WTC11 (cell line): Measurements from ENCODE around the gene RBM3.

Experiments
- CREM ChIP-seq: sonication (generic); formaldehyde crosslinking; IDR thresholded peaks from 2 replicates; pipeline ENCODE4 v1.8.1; 2022; ENCODE audit warnings: mild to moderate bottlenecking, missing genetic modification reagents, moderate library complexity
- ESRRA ChIP-seq: sonication (generic); formaldehyde crosslinking; IDR thresholded peaks from 2 replicates; pipeline ENCODE4 v1.8.1; 2022; ENCODE audit warnings: mild to moderate bottlenecking, missing genetic modification reagents, borderline replicate concordance
- JUN ChIP-seq: sonication (generic); formaldehyde crosslinking; IDR thresholded peaks from 2 replicates; pipeline ENCODE4 v1.8.0; 2023; ENCODE audit warnings: mild to moderate bottlenecking, missing genetic modification reagents
- RORB ChIP-seq: fragments of 250-450 bp; sonication (Bioruptor Pico); IDR thresholded peaks from 2 replicates; pipeline ENCODE4 v1.9.0; 2021; ENCODE audit warnings: mild to moderate bottlenecking
- ZNF121 ChIP-seq: sonication (generic); formaldehyde crosslinking; IDR thresholded peaks from 2 replicates; pipeline ENCODE4 v1.8.0; 2023; ENCODE audit warnings: missing genetic modification reagents
- ZNF396 ChIP-seq: fragments of 250-450 bp; sonication (Bioruptor Pico); IDR thresholded peaks from 2 replicates; pipeline ENCODE4 v1.8.0; 2021; ENCODE audit warnings: mild to moderate bottlenecking, moderate library complexity, borderline replicate concordance
- ZNF423 ChIP-seq: fragments of 250-450 bp; sonication (Bioruptor Pico); IDR thresholded peaks from 2 replicates; pipeline ENCODE4 v2.1.2; 2022; ENCODE audit warnings: mild to moderate bottlenecking, moderate library complexity
- TF ChIP-seq, protein P1 (sequence below): fragments of 200-600 bp; IDR thresholded peaks from 2 replicates; pipeline ENCODE4 v1.8.0; 2022; ENCODE audit warnings: antibody characterized with exemption
- TF ChIP-seq, protein P2 (sequence below): fragments of 250-450 bp; sonication (Bioruptor Pico); conservative IDR thresholded peaks from 2 replicates; pipeline ENCODE4 v1.9.0; 2021; ENCODE audit warnings: mild to moderate bottlenecking
- TF ChIP-seq, protein P3 (sequence below): sonication (generic); formaldehyde crosslinking; IDR thresholded peaks from 2 replicates; pipeline ENCODE4 v1.8.1; 2022; ENCODE audit warnings: missing genetic modification reagents, borderline replicate concordance
- TF ChIP-seq, protein P4 (sequence below): sonication (generic); formaldehyde crosslinking; IDR thresholded peaks from 2 replicates; pipeline ENCODE4 v1.8.0; 2022; ENCODE audit warnings: mild to moderate bottlenecking, missing genetic modification reagents
- TF ChIP-seq, protein P5 (sequence below): sonication (generic); formaldehyde crosslinking; conservative IDR thresholded peaks from 2 replicates; pipeline ENCODE4 v1.8.1; 2022; ENCODE audit warnings: mild to moderate bottlenecking, missing genetic modification reagents
- TF ChIP-seq, protein P6 (sequence below): sonication (generic); formaldehyde crosslinking; IDR thresholded peaks from 2 replicates; pipeline ENCODE4 v1.8.1; 2022; ENCODE audit warnings: low read depth, missing genetic modification reagents, borderline replicate concordance

DNA sequence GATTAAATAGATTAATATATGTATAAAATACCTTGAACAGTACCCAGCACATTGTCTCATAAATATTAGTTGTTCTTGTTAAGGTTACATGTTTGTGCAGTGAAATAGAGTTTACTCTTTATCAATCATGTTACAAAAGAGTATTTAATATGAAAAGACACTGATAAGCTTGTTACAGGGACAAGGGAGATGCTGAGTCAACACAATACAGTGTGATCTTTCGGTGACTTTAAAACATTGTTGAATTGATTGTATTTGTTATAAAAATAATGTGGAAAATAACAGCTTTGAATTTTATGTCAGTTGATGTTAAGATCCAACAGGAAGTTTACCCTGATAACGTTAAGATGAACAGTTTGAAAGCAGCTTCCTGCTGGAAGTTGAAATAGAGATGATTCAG lies 21.6 kb downstream of the RBM3 start:
- TF ChIP-seq ESRRA = no peak
- no peak for TF ChIP-seq CREM
- TF ChIP-seq, protein P1, sequence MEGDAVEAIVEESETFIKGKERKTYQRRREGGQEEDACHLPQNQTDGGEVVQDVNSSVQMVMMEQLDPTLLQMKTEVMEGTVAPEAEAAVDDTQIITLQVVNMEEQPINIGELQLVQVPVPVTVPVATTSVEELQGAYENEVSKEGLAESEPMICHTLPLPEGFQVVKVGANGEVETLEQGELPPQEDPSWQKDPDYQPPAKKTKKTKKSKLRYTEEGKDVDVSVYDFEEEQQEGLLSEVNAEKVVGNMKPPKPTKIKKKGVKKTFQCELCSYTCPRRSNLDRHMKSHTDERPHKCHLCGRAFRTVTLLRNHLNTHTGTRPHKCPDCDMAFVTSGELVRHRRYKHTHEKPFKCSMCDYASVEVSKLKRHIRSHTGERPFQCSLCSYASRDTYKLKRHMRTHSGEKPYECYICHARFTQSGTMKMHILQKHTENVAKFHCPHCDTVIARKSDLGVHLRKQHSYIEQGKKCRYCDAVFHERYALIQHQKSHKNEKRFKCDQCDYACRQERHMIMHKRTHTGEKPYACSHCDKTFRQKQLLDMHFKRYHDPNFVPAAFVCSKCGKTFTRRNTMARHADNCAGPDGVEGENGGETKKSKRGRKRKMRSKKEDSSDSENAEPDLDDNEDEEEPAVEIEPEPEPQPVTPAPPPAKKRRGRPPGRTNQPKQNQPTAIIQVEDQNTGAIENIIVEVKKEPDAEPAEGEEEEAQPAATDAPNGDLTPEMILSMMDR = no peak
- TF ChIP-seq, protein P2, sequence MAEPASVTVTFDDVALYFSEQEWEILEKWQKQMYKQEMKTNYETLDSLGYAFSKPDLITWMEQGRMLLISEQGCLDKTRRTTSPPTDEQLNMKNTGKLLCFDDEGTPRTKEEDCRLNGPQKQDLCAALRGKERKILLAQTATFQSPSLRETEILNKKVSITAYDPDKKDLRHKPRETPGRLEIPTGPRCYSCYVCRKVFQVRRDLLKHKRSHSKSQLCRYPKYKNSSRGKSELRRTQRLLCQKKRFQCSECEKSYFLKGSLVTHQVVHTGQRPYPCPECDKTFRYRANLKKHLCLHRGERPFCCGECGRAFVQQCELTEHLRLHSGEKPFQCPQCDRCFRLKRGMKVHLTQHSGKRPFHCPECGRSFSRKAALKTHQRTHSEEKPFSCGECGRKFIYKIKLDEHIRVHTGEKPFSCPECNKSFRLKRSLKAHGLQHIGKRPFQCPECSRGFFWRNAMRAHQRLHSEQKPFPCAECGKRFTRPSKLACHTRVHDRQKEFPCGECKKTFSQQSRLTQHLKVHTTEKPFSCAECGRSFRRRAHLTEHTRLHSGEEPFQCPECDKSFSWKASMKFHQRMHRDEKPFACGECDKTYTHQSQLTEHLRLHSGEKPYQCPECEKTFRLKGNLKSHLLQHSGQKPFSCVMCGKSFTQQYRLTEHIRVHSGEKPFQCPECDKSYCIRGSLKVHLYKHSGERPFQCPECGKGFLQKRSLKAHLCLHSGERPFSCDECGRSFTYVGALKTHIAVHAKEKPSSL (CRISPR knock-in tag) = no peak
- no peak for TF ChIP-seq ZNF396 (CRISPR knock-in tag)
- TF ChIP-seq, protein P3, sequence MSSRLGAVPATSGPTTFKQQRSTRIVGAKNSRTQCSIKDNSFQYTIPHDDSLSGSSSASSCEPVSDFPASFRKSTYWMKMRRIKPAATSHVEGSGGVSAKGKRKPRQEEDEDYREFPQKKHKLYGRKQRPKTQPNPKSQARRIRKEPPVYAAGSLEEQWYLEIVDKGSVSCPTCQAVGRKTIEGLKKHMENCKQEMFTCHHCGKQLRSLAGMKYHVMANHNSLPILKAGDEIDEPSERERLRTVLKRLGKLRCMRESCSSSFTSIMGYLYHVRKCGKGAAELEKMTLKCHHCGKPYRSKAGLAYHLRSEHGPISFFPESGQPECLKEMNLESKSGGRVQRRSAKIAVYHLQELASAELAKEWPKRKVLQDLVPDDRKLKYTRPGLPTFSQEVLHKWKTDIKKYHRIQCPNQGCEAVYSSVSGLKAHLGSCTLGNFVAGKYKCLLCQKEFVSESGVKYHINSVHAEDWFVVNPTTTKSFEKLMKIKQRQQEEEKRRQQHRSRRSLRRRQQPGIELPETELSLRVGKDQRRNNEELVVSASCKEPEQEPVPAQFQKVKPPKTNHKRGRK = no peak
- no peak for TF ChIP-seq JUN (CRISPR knock-in tag)
- TF ChIP-seq, protein P4, sequence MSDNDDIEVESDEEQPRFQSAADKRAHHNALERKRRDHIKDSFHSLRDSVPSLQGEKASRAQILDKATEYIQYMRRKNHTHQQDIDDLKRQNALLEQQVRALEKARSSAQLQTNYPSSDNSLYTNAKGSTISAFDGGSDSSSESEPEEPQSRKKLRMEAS (CRISPR knock-in tag) = no peak
- TF ChIP-seq, protein P5, sequence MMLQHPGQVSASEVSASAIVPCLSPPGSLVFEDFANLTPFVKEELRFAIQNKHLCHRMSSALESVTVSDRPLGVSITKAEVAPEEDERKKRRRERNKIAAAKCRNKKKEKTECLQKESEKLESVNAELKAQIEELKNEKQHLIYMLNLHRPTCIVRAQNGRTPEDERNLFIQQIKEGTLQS (CRISPR knock-in tag) = no peak
- TF ChIP-seq, protein P6, sequence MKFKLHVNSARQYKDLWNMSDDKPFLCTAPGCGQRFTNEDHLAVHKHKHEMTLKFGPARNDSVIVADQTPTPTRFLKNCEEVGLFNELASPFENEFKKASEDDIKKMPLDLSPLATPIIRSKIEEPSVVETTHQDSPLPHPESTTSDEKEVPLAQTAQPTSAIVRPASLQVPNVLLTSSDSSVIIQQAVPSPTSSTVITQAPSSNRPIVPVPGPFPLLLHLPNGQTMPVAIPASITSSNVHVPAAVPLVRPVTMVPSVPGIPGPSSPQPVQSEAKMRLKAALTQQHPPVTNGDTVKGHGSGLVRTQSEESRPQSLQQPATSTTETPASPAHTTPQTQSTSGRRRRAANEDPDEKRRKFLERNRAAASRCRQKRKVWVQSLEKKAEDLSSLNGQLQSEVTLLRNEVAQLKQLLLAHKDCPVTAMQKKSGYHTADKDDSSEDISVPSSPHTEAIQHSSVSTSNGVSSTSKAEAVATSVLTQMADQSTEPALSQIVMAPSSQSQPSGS = no peak
- no peak for TF ChIP-seq ZNF121 (CRISPR knock-in tag)
- no peak for TF ChIP-seq ZNF423 (CRISPR knock-in tag)
- no peak for TF ChIP-seq RORB (CRISPR knock-in tag)
